Upper lobe of left lung (tissue), 4 donors: ENCODE results near the gene PXMP4.

Experiments used
- POLR2A ChIP-seq, 4 donors: fragments of 450-650 bp; IDR thresholded peaks; one replicate each; pipeline ENCODE4 v1.5.1; 2016 to 2017; ENCODE audit warnings: antibody characterized with exemption in 4 of 4, mild to moderate bottlenecking in 2 of 4
- POLR2AphosphoS5 ChIP-seq, 2 donors: sonication (generic); formaldehyde crosslinking; IDR thresholded peaks; one replicate each; pipeline ENCODE4 v1.5.1; 2017; ENCODE audit warnings: antibody characterized with exemption in 2 of 2
- TF ChIP-seq, protein P1 (sequence below), 6 experiments: fragments of 450-650 bp in 4 of 6; fragments of 200-600 bp in 2 of 6; sonication (generic) in 2 of 6; IDR thresholded peaks; one replicate each; pipeline ENCODE4 v1.5.1; 2016 to 2019; ENCODE audit warnings: antibody characterized with exemption in 6 of 6

GRCh38 chr20:33676652-33677645 lies 43.2 kb downstream of the PXMP4 start:
- TF ChIP-seq POLR2A (IDR thresholded peaks at IDR 0.05) (no peak), POLR2AphosphoS5 (IDR thresholded peaks at IDR 0.05) (no peak)
- TF ChIP-seq, protein P1, sequence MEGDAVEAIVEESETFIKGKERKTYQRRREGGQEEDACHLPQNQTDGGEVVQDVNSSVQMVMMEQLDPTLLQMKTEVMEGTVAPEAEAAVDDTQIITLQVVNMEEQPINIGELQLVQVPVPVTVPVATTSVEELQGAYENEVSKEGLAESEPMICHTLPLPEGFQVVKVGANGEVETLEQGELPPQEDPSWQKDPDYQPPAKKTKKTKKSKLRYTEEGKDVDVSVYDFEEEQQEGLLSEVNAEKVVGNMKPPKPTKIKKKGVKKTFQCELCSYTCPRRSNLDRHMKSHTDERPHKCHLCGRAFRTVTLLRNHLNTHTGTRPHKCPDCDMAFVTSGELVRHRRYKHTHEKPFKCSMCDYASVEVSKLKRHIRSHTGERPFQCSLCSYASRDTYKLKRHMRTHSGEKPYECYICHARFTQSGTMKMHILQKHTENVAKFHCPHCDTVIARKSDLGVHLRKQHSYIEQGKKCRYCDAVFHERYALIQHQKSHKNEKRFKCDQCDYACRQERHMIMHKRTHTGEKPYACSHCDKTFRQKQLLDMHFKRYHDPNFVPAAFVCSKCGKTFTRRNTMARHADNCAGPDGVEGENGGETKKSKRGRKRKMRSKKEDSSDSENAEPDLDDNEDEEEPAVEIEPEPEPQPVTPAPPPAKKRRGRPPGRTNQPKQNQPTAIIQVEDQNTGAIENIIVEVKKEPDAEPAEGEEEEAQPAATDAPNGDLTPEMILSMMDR (IDR thresholded peaks at IDR 0.05): no peak
